HUES6 (cell line): ENCODE measurements around the gene VPS16.
"Not testable (repeated sequence)": the region's sequence is repeated elsewhere in the genome, so short reads cannot be mapped to it uniquely, and the experiment has no call there.

Experiments
- H3K27ac ChIP-seq: 2 replicates; pipeline ENCODE4 v1.7.0; 2013; ENCODE audit warnings: low read depth, mild to moderate bottlenecking, low read length, inconsistent platforms
- H3K27me3 ChIP-seq: 2 replicates; pipeline ENCODE4 v1.6.1; 2013; ENCODE audit warnings: low read length; ENCODE audit not compliant: control insufficient read depth, insufficient read depth
- H3K36me3 ChIP-seq: 2 replicates; pipeline ENCODE4 v1.6.1; 2013; ENCODE audit warnings: low read length; ENCODE audit not compliant: control insufficient read depth, insufficient read depth
- H3K4me1 ChIP-seq: 2 replicates; pipeline ENCODE4 v1.6.1; 2013; ENCODE audit warnings: low read length; ENCODE audit not compliant: control insufficient read depth, insufficient read depth
- H3K4me3 ChIP-seq: 2 replicates; pipeline ENCODE4 v1.5.1; 2013; ENCODE audit warnings: low read depth, low read length
- H3K9ac ChIP-seq: one replicate; pipeline ENCODE4 v1.6.1; 2013; ENCODE audit warnings: mild to moderate bottlenecking, low read length
- H3K9me3 ChIP-seq: 2 replicates; pipeline ENCODE4 v1.6.1; 2013; ENCODE audit warnings: low read depth, low read length; ENCODE audit not compliant: control insufficient read depth, insufficient read depth

The VPS16 gene

DNA sequence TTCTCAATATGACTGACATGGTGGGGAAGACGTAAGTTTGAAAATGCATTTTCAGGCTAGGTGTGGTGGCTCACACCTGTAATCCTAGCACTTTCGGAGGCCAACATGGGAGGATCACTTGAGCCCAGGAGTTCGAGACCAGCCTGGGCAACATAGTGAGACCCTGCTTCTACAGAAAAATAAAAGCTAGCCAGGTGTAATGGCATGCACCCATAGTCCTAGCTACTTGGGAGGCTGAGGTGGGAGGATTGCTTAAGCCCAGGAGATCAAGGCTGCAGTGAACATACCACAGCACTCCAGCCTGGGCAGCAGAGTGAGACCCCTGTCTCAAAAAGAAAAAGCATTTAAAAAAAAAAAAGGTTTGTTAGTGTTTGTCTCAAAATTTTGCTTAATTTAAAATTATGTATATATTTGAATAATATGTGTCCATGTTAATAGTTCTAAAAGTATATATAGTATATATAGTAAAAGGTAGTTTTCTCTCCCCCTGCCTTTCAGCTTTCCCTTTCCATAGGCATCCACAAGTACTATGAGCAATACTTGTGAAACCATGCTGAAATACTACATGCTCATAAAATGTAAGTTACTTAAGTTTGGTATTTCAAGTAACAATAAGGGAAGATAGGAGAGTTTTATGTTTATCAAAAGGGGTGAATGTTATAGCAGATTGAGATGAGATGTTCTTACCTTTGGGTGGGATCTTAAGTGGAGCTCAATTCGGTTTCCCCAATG, 47.8 kb downstream of the VPS16 start:
- no peaks in the 10 kb centered on the region for H3K9me3 ChIP-seq
- H3K27me3 ChIP-seq: no peaks in the 10 kb centered on the region
- no peaks in the 10 kb centered on the region for H3K36me3 ChIP-seq
- H3K4me3 ChIP-seq: no peak overlapping the region
- H3K4me1 ChIP-seq: no peaks in the 10 kb centered on the region
- no peak overlapping the region for H3K9ac ChIP-seq
- H3K27ac ChIP-seq: no peak overlapping the region

DNA sequence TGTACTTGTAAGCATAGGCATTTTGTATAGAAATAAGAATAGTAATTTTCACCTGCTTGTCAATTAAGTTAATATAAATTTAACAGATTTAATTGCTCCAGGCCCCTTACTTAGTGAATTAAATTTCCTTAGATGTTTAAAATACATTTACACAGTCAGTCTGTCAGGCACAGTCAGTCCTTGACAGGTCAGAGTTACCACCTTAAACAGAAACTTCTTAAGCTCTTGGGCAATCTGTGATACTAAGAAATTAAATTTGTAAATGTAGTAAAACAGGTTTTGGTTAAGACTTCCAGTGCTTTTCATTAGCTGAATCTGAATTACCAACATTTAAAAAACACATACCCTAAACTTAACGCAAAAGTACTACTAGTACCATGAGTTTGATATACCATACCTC, 48.7 kb downstream of the VPS16 start:
- Histone ChIP-seq H3K9me3 (peaks cover 1% of the 10 kb centered on the region; the same call in 1 of the 2 replicates), H3K9ac (no peak overlapping the region), H3K27me3 (no peaks in the 10 kb centered on the region), H3K4me3 (no peak overlapping the region), H3K27ac (no peak overlapping the region), H3K4me1 (no peaks in the 10 kb centered on the region), H3K36me3 (no peaks in the 10 kb centered on the region)

DNA sequence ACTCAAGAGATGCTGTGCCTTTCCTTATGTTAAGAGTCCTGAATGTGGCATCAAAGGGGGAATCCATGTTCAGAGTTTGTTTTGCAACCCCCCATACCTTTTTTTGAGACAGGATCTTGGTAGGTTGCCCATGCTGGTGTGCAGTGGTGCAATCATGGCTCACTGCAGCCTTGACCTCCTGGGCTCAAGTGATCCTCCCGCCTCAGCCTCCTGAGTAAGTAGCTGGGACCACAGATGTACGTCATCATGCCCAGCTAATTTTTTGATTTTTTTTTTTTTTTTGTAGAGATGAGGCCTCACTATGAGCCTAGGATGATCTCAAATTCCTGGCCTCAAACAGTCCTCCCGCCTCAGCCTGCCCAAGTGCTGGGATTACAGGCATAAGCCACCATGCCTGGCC, 49.3 kb downstream of the VPS16 start:
- H3K27ac ChIP-seq: no peak overlapping the region
- H3K4me1 ChIP-seq: no peaks in the 10 kb centered on the region
- H3K9ac ChIP-seq: no peak overlapping the region
- H3K4me3 ChIP-seq: no peak overlapping the region
- H3K27me3 ChIP-seq: no peaks in the 10 kb centered on the region
- H3K9me3 ChIP-seq: peaks cover 3% of the 10 kb centered on the region; the same call in 1 of the 2 replicates
- no peaks in the 10 kb centered on the region for H3K36me3 ChIP-seq

DNA sequence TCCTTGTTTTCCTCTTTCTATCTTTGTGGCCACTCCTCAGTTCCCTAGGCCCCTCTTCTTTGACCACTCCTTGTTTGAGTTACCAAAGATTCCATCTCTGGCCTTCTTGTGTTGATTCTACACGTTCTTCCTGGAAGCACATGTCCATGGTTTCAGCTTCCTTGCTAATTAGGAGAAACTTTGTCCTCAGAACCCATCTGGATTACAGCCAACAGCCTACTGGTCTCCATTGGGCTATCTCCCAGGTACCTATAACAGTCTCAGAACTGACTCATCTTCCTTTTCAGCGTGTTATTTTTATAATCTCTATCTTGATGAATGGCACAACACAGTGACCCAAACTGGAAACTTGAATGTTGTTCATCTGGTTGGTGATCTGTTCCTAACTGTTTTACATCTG, 50.2 kb downstream of the VPS16 start:
- Histone ChIP-seq H3K9ac (no peak overlapping the region), H3K9me3 (peaks cover 4% of the 10 kb centered on the region; the same call in 1 of the 2 replicates), H3K36me3 (no peaks in the 10 kb centered on the region), H3K4me1 (no peaks in the 10 kb centered on the region), H3K4me3 (no peak overlapping the region), H3K27me3 (no peaks in the 10 kb centered on the region), H3K27ac (no peak overlapping the region)

DNA sequence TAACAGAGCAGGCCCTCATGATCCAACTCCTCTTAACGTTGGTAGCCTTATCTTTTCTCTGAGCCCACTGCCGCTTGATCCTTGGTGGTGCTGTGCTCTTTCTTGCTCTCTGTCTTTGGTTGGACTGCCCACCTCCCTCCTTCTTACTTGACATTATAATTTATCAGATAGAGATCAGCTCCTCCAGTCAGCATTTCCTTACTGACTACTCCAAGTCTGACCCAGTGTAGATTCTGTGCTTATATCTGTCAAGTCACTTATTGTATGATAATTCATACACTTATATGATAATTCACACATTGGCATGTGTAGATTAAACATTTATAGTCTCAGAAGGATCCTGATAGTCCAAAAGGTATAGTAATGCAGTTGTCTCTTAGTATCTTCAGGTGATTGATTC, 50.8 kb downstream of the VPS16 start:
- Histone ChIP-seq H3K9me3 (peaks cover 4% of the 10 kb centered on the region; the same call in 1 of the 2 replicates), H3K27me3 (no peaks in the 10 kb centered on the region), H3K4me1 (no peaks in the 10 kb centered on the region), H3K36me3 (no peaks in the 10 kb centered on the region), H3K9ac (no peak overlapping the region), H3K4me3 (no peak overlapping the region), H3K27ac (no peak overlapping the region)

DNA sequence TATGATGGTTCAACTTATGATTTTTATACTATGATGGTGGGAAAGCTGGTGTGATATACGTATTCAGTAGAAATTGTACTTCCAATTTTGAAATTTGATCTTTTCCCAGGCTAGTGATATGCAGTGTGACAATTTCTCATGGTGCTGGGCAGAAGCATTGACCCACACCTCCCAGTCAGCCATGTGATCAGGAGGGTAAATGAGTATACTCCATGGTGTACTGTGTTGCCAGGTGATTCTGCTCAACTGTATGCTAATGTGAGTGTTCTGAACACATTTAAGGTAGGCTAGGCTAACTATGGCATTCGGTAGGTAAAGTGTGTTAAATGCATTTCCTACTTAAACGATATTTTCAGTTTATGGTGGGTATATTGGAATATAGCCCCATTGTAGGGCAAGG, 51.8 kb downstream of the VPS16 start:
- no peaks in the 10 kb centered on the region for H3K36me3 ChIP-seq
- no peaks in the 10 kb centered on the region for H3K4me1 ChIP-seq
- H3K27ac ChIP-seq: no peak overlapping the region
- no peak overlapping the region for H3K9ac ChIP-seq
- peaks cover 4% of the 10 kb centered on the region; the same call in 1 of the 2 replicates for H3K9me3 ChIP-seq
- no peaks in the 10 kb centered on the region for H3K27me3 ChIP-seq
- H3K4me3 ChIP-seq: no peak overlapping the region

DNA sequence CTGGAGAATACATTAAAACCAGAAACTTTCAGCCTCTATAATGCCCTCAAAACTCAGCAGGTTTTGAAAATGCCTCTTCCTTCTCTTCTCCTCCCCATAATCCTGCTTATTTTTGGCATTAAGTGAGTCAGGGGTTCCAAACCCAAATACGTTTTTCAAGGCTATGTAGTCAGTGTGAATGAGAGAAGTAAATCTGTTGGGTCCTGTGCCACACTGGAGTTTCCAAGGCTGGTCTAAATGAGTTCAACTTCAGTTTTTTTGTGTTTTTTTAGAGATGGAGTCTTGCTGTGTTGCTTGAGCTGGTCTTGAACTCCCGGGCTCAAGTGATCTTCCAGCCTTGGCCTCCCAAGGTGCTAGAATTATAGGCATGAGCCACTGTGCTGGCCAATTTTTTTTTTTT, 53.7 kb downstream of the VPS16 start:
- peaks cover 4% of the 10 kb centered on the region; the same call in 1 of the 2 replicates for H3K9me3 ChIP-seq
- H3K27me3 ChIP-seq: no peaks in the 10 kb centered on the region
- H3K4me1 ChIP-seq: no peaks in the 10 kb centered on the region
- no peak overlapping the region for H3K9ac ChIP-seq
- H3K27ac ChIP-seq: no peak overlapping the region
- no peak overlapping the region for H3K4me3 ChIP-seq
- H3K36me3 ChIP-seq: no peaks in the 10 kb centered on the region

DNA sequence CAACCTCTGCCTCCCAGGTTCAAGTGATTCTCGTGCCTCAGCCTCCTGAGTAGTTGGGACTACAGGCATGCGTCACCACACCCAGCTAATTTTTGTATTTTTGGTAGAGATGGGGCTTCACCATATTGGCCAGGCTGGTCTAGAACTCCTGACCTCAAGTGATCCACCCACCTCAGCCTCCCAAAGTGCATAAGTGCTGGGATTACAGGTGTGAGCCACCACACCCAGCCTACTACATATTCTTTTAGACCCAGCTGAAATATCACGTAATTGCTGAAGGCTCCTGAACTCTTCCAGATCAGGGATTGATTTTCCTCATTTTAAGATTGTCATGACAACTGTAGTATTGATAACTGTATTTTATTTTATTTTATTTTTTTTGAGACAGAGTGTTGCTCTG, 54.6 kb downstream of the VPS16 start:
- not testable (repeated sequence) for H3K4me3 ChIP-seq, H3K9ac ChIP-seq, H3K27me3 ChIP-seq, H3K9me3 ChIP-seq, H3K4me1 ChIP-seq, H3K36me3 ChIP-seq, H3K27ac ChIP-seq

DNA sequence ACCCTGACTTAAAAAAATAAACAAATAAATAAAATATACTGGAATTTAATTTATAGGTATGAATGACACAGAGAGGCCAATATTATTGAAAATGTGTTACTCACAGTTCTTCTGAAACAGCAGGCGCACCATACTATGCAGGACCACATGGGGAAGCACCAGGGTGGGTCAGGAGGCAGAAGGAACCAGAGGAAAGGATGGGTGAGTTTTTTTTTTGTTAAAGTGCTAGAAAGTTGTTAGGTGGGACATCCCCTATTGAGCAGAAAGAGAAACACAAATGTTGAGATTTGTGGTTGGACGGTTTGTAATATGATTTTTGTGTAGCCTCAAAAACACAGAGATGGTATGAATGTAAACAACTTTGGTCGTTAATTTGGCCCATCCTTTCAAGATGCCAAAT, 58.7 kb downstream of the VPS16 start:
- peaks cover 5% of the 10 kb centered on the region; the same call in 1 of the 2 replicates for H3K9me3 ChIP-seq
- no peak overlapping the region for H3K4me3 ChIP-seq
- H3K4me1 ChIP-seq: no peaks in the 10 kb centered on the region
- no peak overlapping the region for H3K9ac ChIP-seq
- H3K27me3 ChIP-seq: no peaks in the 10 kb centered on the region
- H3K36me3 ChIP-seq: no peaks in the 10 kb centered on the region
- no peak overlapping the region for H3K27ac ChIP-seq

DNA sequence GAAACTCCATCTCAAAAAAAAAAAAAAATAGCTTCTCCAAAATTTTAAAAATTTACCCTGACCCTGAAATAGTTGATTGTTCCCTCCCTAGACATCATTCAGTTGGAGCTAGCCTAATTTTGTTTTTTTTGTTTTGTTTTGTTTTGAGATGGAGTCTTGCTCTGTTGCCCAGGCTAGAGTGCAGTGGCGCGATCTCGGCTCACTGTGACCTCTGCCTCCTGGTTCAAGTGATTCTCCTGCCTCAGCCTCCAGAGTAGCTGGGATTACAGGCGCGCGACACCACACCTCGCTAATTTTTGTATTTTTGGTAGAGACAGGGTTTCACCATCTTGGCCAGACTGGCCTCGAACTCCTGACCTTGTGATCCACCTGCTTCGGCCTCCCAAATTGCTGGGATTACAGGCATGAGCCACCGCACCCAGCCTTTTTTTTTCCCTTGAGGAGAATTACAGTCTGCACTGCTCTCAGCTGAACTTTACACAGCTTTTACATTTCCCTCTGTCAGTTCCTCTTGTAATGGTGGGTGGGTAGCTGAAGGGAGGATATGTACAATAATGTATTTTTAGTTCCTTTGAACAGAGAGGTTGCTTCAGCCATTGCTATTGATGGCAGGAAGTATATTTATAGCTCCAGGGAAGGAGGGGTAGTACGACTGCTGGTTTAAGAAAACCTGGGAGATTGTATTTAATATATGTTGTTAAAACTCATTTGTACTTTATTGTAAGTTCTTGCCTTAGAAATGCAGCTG, 60.5 kb downstream of the VPS16 start:
- Histone ChIP-seq H3K9me3 (peaks cover 8% of the 10 kb centered on the region), H3K27ac (no peak overlapping the region), H3K4me3 (no peak overlapping the region), H3K36me3 (no peaks in the 10 kb centered on the region), H3K4me1 (no peaks in the 10 kb centered on the region), H3K27me3 (no peaks in the 10 kb centered on the region), H3K9ac (no peak overlapping the region)

DNA sequence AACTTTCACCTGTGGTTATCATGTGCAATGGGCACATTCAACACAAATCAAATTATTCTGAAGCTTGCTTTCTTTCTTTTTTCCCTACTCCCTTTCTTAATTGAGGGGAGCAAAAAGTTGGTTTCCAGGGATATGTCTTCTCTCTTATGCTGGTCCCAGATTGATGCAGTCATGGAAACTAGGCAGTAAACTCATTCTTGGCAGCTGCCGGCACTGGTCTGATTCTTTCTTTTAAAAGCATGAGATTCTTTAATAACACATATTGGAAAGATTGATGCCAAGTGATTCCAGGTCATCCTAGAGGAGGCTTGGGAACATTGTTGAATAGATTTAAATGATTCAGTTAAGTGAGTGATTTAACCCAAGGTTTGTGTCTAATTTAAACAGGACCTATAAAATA, 61.7 kb downstream of the VPS16 start:
- Histone ChIP-seq H3K9me3 (peaks cover 8% of the 10 kb centered on the region), H3K4me1 (no peaks in the 10 kb centered on the region), H3K9ac (no peak overlapping the region), H3K27ac (no peak overlapping the region), H3K4me3 (no peak overlapping the region), H3K36me3 (no peaks in the 10 kb centered on the region), H3K27me3 (no peaks in the 10 kb centered on the region)
